SK-N-MC (cell line): ENCODE measurements around the gene AOAH.

Experiments
- EZH2 ChIP-seq: fragments of 200-600 bp; sonication (generic); IDR thresholded peaks from one replicate; pipeline ENCODE4 v1.6.1; 2017; ENCODE audit warnings: antibody characterized with exemption
- FOXP2 ChIP-seq: optimal IDR thresholded peaks from 2 replicates; pipeline ENCODE3; 2011; ENCODE audit warnings: mild to moderate bottlenecking, moderate library complexity; ENCODE audit not compliant: insufficient read depth; ENCODE audit errors: extremely low read length, control extremely low read depth
- POLR2AphosphoS5 ChIP-seq: IDR thresholded peaks from 2 replicates; pipeline ENCODE4 v1.6.1; 2012; ENCODE audit warnings: mild to moderate bottlenecking, low read depth, low read length, borderline replicate concordance

DNA sequence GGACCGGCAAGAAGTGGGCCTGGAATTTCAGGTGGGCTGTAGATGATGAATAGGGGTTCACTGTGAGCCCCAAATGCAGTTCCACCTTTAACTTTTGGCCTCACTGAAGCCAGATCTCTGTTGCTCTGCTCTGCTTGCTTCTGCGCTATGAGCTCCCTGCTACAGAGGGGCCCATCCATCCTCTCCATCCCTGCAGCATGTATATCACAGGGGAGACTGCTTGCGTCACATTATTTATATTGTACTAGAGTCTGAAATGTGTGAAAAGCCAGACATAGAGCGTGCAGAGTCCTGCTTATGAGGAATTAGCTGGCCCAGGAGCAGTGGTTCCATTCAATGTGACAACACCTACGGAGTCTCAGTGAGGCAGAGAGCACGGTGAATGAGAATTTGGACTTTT, 69.9 kb downstream of the AOAH start:
- TF ChIP-seq EZH2 (no peak), POLR2AphosphoS5 (no peak), FOXP2 (no peak)
